Measurements from ENCODE around the gene ILK.

- TF ChIP-seq, protein P1, sequence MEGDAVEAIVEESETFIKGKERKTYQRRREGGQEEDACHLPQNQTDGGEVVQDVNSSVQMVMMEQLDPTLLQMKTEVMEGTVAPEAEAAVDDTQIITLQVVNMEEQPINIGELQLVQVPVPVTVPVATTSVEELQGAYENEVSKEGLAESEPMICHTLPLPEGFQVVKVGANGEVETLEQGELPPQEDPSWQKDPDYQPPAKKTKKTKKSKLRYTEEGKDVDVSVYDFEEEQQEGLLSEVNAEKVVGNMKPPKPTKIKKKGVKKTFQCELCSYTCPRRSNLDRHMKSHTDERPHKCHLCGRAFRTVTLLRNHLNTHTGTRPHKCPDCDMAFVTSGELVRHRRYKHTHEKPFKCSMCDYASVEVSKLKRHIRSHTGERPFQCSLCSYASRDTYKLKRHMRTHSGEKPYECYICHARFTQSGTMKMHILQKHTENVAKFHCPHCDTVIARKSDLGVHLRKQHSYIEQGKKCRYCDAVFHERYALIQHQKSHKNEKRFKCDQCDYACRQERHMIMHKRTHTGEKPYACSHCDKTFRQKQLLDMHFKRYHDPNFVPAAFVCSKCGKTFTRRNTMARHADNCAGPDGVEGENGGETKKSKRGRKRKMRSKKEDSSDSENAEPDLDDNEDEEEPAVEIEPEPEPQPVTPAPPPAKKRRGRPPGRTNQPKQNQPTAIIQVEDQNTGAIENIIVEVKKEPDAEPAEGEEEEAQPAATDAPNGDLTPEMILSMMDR (IDR thresholded peaks at IDR 0.05): no peak
- TF ChIP-seq POLR2A (IDR thresholded peaks at IDR 0.05): no peak
These were observed 38.2 kb upstream of the ILK start for GRCh38 chr11:6565325-6565724.

All from thyroid gland (tissue), 4 donors.